HepG2 (cell line): ENCODE data around the gene PLK4. TPM values are rescaled to one million over a fixed set of nuclear protein-coding genes. Genes with fewer than 3 reads are reported as not detected.

Experiments
- CHCHD3 ChIP-seq: sonication (generic); formaldehyde crosslinking; IDR thresholded peaks from 2 replicates; pipeline ENCODE4 v1.8.0; 2022; ENCODE audit warnings: mild to moderate bottlenecking, missing genetic modification reagents, moderate library complexity
- DNMT3B ChIP-seq: conservative IDR thresholded peaks from 2 replicates; pipeline ENCODE4 v1.6.1; 2016; ENCODE audit warnings: missing biosample characterization, control low read depth
- FOXK1 ChIP-seq: sonication (generic); formaldehyde crosslinking; IDR thresholded peaks from 2 replicates; pipeline ENCODE4 v1.4.0; 2020; ENCODE audit warnings: low read depth, missing genetic modification reagents, borderline replicate concordance
- GABPB1 ChIP-seq: IDR thresholded peaks from 2 replicates; pipeline ENCODE4 v1.6.1; 2016; ENCODE audit warnings: mild to moderate bottlenecking, missing genetic modification reagents, moderate library complexity, missing compliant biosample characterization
- HMG20B ChIP-seq: conservative IDR thresholded peaks from 2 replicates; pipeline ENCODE4 v1.6.1; 2016; ENCODE audit warnings: missing genetic modification reagents, missing compliant biosample characterization
- IRX3 ChIP-seq: sonication (generic); formaldehyde crosslinking; IDR thresholded peaks from 2 replicates; pipeline ENCODE4 v1.8.1; 2023; ENCODE audit warnings: mild to moderate bottlenecking, low read depth, missing genetic modification reagents, borderline replicate concordance
- JDP2 ChIP-seq: sonication (generic); formaldehyde crosslinking; IDR thresholded peaks from 2 replicates; pipeline ENCODE4 v1.8.1; 2022; ENCODE audit warnings: missing genetic modification reagents, borderline replicate concordance
- KDM5A ChIP-seq: fragments of 200-600 bp; sonication (generic); IDR thresholded peaks from 2 replicates; pipeline ENCODE4 v1.7.0; 2018; ENCODE audit warnings: antibody characterized with exemption, mild to moderate bottlenecking, low read length, borderline replicate concordance
- KMT2A ChIP-seq: sonication (generic); formaldehyde crosslinking; IDR thresholded peaks from 2 replicates; pipeline ENCODE4 v1.4.0; 2020; ENCODE audit warnings: missing genetic modification reagents
- MIER2 ChIP-seq: IDR thresholded peaks from 2 replicates; pipeline ENCODE4 v1.6.1; 2016; ENCODE audit warnings: missing biosample characterization, missing genetic modification reagents
- ZNF232 ChIP-seq: sonication (generic); formaldehyde crosslinking; IDR thresholded peaks from 2 replicates; pipeline ENCODE4 v1.4.0; 2020; ENCODE audit warnings: missing genetic modification reagents, borderline replicate concordance
- ZNF264 ChIP-seq: sonication (generic); formaldehyde crosslinking; IDR thresholded peaks from 2 replicates; pipeline ENCODE4 v1.4.0; 2020; ENCODE audit warnings: missing genetic modification reagents
- ZNF367 ChIP-seq: sonication (generic); formaldehyde crosslinking; IDR thresholded peaks from 2 replicates; pipeline ENCODE4 v1.4.0; 2020; ENCODE audit warnings: missing genetic modification reagents, borderline replicate concordance
- ZNF790 ChIP-seq: sonication (generic); formaldehyde crosslinking; IDR thresholded peaks from 2 replicates; pipeline ENCODE4 v1.8.0; 2022; ENCODE audit warnings: missing genetic modification reagents, mild to moderate bottlenecking, borderline replicate concordance
- ZNF883 ChIP-seq: sonication (generic); formaldehyde crosslinking; IDR thresholded peaks from 2 replicates; pipeline ENCODE4 v1.5.1; 2020; ENCODE audit warnings: mild to moderate bottlenecking, missing genetic modification reagents; ENCODE audit errors: not compliant biosample characterization
- ZZZ3 ChIP-seq: sonication (generic); formaldehyde crosslinking; IDR thresholded peaks from 2 replicates; pipeline ENCODE4 v1.4.0; 2020; ENCODE audit warnings: missing genetic modification reagents, mild to moderate bottlenecking, borderline replicate concordance
- polyA plus RNA-seq, 8 experiments: library from polyadenylated mRNA; depleted of rRNA in 3 of 8; stranded (reverse) in 7 of 8; unstranded in 1 of 8; fragments of >200 nt; fragmentation: Illumina TruSeq in 4 of 8; extraction: Trizol in 4 of 8; gene quantifications; 2 replicates each; pipeline versions ENCODE4 v1.2.1 to v1.2.3, GENCODE V29; 2011 to 2016; ENCODE audit warnings: low read depth in 4 of 8, missing spikeins in 1 of 8, mixed read lengths in 1 of 8; ENCODE audit not compliant: insufficient read depth in 1 of 8
- total RNA-seq, 5 experiments: library from RNA; depleted of rRNA; stranded (reverse); fragments of >200 nt; fragmentation: Illumina TruSeq; extraction: Trizol; gene quantifications; 2 replicates each; pipeline ENCODE4 v1.2.3, GENCODE V29; 2016; ENCODE audit warnings: low read depth in 1 of 5
- TF ChIP-seq, protein P1 (sequence below): sonication (generic); formaldehyde crosslinking; IDR thresholded peaks from 2 replicates; pipeline ENCODE4 v1.5.0; 2020; ENCODE audit warnings: mild to moderate bottlenecking, missing genetic modification reagents
- TF ChIP-seq, protein P2 (sequence below): sonication (generic); formaldehyde crosslinking; IDR thresholded peaks from 2 replicates; pipeline ENCODE4 v1.9.0; 2022; ENCODE audit warnings: low read depth, missing genetic modification reagents
- TF ChIP-seq, protein P3 (sequence below): sonication (generic); formaldehyde crosslinking; IDR thresholded peaks from 2 replicates; pipeline ENCODE4 v1.5.1; 2020; ENCODE audit warnings: mild to moderate bottlenecking, moderate library complexity, missing genetic modification reagents
- TF ChIP-seq, protein P4 (sequence below): sonication (generic); formaldehyde crosslinking; IDR thresholded peaks from 2 replicates; pipeline ENCODE4 v1.4.0; 2020; ENCODE audit warnings: mild to moderate bottlenecking, low read depth, missing genetic modification reagents

The PLK4 gene
- total and polyA plus RNA-seq, 2 of the 13 experiments (the other 11 are each of a cell fraction or from before 2014, with no cell fraction given) = 22.4 to 46.1 TPM

DNA sequence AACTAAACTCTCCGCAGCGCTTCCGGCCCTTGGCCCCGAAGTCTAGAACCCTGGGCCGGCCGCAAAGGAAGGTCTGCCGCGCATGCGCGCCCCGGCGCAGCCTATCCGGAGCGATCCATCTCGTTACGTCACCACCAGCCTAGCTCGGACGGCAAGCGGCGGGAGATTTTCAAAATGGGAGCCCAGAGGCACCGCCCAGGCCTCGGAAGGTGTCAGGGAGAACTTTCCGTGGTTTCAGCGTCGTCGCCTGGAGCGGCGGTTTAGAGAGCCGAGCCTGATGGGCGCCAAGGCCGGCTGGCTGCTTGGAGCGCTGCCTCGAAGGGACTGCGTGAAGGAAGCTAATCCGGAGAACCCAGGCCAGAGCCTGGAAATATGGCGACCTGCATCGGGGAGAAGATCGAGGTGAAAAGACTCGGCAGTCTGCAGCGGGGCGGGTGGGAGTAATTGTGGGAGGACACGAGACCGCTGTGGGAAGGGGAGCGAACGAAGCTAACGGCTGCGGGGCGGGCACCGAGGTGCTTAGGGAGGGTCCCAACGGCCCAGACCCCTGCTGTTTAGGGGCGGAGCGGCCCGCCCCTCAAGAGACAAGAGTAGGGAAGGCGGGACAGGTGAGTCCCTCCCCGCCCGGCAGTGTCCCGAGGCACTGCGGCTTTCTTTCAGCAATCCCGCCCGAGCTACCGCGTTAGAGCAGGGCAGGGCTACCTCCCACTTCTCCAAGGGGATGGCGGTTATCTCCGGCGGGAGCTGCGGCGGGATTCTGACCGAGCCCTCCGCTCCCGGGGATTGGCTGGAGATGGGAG is at the start of gene PLK4 (continued):
- TF ChIP-seq ZNF264 (CRISPR knock-in tag) (peak; percentile 43; the same call in 1 of the 2 replicates), KMT2A (CRISPR knock-in tag) (peak; percentile 92), ZNF790 (no peak), HMG20B (CRISPR knock-in tag) (no peak), ZNF232 (peak; percentile 32; the same call in 1 of the 2 replicates), FOXK1 (0 out of 2 replicates have a peak, but pooled peaks have one; percentile 7), ZZZ3 (CRISPR knock-in tag) (no peak), MIER2 (CRISPR knock-in tag) (peak; percentile 10; the same call in 1 of the 2 replicates), CHCHD3 (0 out of 2 replicates have a peak, but pooled peaks have one; percentile 67), GABPB1 (CRISPR knock-in tag) (peak; percentile 83), DNMT3B (CRISPR knock-in tag) (no peak), IRX3 (CRISPR knock-in tag) (peak; percentile 72; the same call in 1 of the 2 replicates), KDM5A (peak; percentile 86), ZNF367 (CRISPR knock-in tag) (peak; percentile 20; the same call in 1 of the 2 replicates), ZNF883 (peak; percentile 72), JDP2 (no peak)
- TF ChIP-seq, protein P1, sequence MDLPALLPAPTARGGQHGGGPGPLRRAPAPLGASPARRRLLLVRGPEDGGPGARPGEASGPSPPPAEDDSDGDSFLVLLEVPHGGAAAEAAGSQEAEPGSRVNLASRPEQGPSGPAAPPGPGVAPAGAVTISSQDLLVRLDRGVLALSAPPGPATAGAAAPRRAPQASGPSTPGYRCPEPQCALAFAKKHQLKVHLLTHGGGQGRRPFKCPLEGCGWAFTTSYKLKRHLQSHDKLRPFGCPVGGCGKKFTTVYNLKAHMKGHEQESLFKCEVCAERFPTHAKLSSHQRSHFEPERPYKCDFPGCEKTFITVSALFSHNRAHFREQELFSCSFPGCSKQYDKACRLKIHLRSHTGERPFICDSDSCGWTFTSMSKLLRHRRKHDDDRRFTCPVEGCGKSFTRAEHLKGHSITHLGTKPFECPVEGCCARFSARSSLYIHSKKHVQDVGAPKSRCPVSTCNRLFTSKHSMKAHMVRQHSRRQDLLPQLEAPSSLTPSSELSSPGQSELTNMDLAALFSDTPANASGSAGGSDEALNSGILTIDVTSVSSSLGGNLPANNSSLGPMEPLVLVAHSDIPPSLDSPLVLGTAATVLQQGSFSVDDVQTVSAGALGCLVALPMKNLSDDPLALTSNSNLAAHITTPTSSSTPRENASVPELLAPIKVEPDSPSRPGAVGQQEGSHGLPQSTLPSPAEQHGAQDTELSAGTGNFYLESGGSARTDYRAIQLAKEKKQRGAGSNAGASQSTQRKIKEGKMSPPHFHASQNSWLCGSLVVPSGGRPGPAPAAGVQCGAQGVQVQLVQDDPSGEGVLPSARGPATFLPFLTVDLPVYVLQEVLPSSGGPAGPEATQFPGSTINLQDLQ (CRISPR knock-in tag) = peak; percentile 85; the same call in 1 of the 2 replicates
- TF ChIP-seq, protein P2, sequence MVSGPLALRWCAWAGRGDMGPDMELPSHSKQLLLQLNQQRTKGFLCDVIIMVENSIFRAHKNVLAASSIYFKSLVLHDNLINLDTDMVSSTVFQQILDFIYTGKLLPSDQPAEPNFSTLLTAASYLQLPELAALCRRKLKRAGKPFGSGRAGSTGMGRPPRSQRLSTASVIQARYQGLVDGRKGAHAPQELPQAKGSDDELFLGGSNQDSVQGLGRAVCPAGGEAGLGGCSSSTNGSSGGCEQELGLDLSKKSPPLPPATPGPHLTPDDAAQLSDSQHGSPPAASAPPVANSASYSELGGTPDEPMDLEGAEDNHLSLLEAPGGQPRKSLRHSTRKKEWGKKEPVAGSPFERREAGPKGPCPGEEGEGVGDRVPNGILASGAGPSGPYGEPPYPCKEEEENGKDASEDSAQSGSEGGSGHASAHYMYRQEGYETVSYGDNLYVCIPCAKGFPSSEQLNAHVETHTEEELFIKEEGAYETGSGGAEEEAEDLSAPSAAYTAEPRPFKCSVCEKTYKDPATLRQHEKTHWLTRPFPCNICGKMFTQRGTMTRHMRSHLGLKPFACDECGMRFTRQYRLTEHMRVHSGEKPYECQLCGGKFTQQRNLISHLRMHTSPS (CRISPR knock-in tag) = no peak
- TF ChIP-seq, protein P3, sequence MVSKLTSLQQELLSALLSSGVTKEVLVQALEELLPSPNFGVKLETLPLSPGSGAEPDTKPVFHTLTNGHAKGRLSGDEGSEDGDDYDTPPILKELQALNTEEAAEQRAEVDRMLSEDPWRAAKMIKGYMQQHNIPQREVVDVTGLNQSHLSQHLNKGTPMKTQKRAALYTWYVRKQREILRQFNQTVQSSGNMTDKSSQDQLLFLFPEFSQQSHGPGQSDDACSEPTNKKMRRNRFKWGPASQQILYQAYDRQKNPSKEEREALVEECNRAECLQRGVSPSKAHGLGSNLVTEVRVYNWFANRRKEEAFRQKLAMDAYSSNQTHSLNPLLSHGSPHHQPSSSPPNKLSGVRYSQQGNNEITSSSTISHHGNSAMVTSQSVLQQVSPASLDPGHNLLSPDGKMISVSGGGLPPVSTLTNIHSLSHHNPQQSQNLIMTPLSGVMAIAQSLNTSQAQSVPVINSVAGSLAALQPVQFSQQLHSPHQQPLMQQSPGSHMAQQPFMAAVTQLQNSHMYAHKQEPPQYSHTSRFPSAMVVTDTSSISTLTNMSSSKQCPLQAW = peak; percentile 76
- TF ChIP-seq, protein P4, sequence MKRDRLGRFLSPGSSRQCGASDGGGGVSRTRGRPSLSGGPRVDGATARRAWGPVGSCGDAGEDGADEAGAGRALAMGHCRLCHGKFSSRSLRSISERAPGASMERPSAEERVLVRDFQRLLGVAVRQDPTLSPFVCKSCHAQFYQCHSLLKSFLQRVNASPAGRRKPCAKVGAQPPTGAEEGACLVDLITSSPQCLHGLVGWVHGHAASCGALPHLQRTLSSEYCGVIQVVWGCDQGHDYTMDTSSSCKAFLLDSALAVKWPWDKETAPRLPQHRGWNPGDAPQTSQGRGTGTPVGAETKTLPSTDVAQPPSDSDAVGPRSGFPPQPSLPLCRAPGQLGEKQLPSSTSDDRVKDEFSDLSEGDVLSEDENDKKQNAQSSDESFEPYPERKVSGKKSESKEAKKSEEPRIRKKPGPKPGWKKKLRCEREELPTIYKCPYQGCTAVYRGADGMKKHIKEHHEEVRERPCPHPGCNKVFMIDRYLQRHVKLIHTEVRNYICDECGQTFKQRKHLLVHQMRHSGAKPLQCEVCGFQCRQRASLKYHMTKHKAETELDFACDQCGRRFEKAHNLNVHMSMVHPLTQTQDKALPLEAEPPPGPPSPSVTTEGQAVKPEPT (CRISPR knock-in tag) = no peak
